HUES48 (cell line): ENCODE measurements around the gene POU6F2.

ENCODE experiments used
- H3K27ac ChIP-seq: one replicate; pipeline ENCODE4 v1.7.0; 2013; ENCODE audit warnings: low read depth, low read length, inconsistent platforms
- H3K27me3 ChIP-seq: 2 replicates; pipeline ENCODE4 v1.6.1; 2013; ENCODE audit warnings: mild to moderate bottlenecking, low read length; ENCODE audit not compliant: control insufficient read depth, insufficient read depth
- H3K36me3 ChIP-seq: 2 replicates; pipeline ENCODE4 v1.6.1; 2013; ENCODE audit warnings: low read length; ENCODE audit not compliant: control insufficient read depth, insufficient read depth
- H3K4me1 ChIP-seq: 2 replicates; pipeline ENCODE4 v1.6.1; 2013; ENCODE audit warnings: mild to moderate bottlenecking, low read length; ENCODE audit not compliant: control insufficient read depth, insufficient read depth
- H3K4me3 ChIP-seq: 2 replicates; pipeline ENCODE4 v1.5.1; 2013; ENCODE audit warnings: mild to moderate bottlenecking, low read depth, low read length
- H3K9ac ChIP-seq: 2 replicates; pipeline ENCODE4 v1.6.1; 2013; ENCODE audit warnings: mild to moderate bottlenecking, low read depth, low read length, moderate library complexity
- H3K9me3 ChIP-seq: 2 replicates; pipeline ENCODE4 v1.6.1; 2013; ENCODE audit warnings: low read length; ENCODE audit not compliant: control insufficient read depth, insufficient read depth

The POU6F2 gene

GRCh38 chr7:39088730-39089593 lies 111.3 kb downstream of the POU6F2 start:
- H3K4me3 ChIP-seq: no peak overlapping the region
- H3K36me3 ChIP-seq: no peaks in the 10 kb centered on the region
- H3K9me3 ChIP-seq: no peaks in the 10 kb centered on the region
- H3K27me3 ChIP-seq: no peaks in the 10 kb centered on the region
- no peak overlapping the region for H3K27ac ChIP-seq
- H3K4me1 ChIP-seq: peaks cover 30% of the 10 kb centered on the region
- H3K9ac ChIP-seq: no peak overlapping the region

- no peak overlapping the region for H3K9ac ChIP-seq
- H3K4me1 ChIP-seq: peaks cover 15% of the 10 kb centered on the region
- no peaks in the 10 kb centered on the region for H3K9me3 ChIP-seq
These were observed 113.4 kb downstream of the POU6F2 start for GRCh38 chr7:39091145-39091544.

GRCh38 chr7:39091774-39092173 lies 114.1 kb downstream of the POU6F2 start:
- Histone ChIP-seq H3K27me3 (no peaks in the 10 kb centered on the region), H3K27ac (no peak overlapping the region), H3K9ac (no peak overlapping the region), H3K4me1 (peaks cover 15% of the 10 kb centered on the region), H3K9me3 (no peaks in the 10 kb centered on the region), H3K36me3 (no peaks in the 10 kb centered on the region), H3K4me3 (no peak overlapping the region)

More at GRCh38 chr7:39091145-39091544, 113.4 kb downstream of the POU6F2 start:
- Histone ChIP-seq H3K27ac (no peak overlapping the region), H3K36me3 (no peaks in the 10 kb centered on the region), H3K4me3 (no peak overlapping the region), H3K27me3 (no peaks in the 10 kb centered on the region)

- H3K9ac ChIP-seq: no peak overlapping the region
- no peaks in the 10 kb centered on the region for H3K9me3 ChIP-seq
- H3K27ac ChIP-seq: no peak overlapping the region
- no peaks in the 10 kb centered on the region for H3K4me1 ChIP-seq
- no peaks in the 10 kb centered on the region for H3K27me3 ChIP-seq
- H3K36me3 ChIP-seq: no peaks in the 10 kb centered on the region
- no peak overlapping the region for H3K4me3 ChIP-seq
These were observed 117.0 kb downstream of the POU6F2 start for GRCh38 chr7:39094731-39095130.

GRCh38 chr7:39095875-39096619 lies 118.3 kb downstream of the POU6F2 start:
- H3K4me3 ChIP-seq: no peak overlapping the region
- H3K27me3 ChIP-seq: no peaks in the 10 kb centered on the region
- no peaks in the 10 kb centered on the region for H3K36me3 ChIP-seq
- no peaks in the 10 kb centered on the region for H3K4me1 ChIP-seq
- no peak overlapping the region for H3K9ac ChIP-seq
- no peak overlapping the region for H3K27ac ChIP-seq
- no peaks in the 10 kb centered on the region for H3K9me3 ChIP-seq

- H3K4me1 ChIP-seq: no peaks in the 10 kb centered on the region
- no peaks in the 10 kb centered on the region for H3K27me3 ChIP-seq
- no peak overlapping the region for H3K27ac ChIP-seq
- no peaks in the 10 kb centered on the region for H3K9me3 ChIP-seq
- H3K4me3 ChIP-seq: no peak overlapping the region
- no peak overlapping the region for H3K9ac ChIP-seq
- H3K36me3 ChIP-seq: no peaks in the 10 kb centered on the region
These were observed 120.8 kb downstream of the POU6F2 start for GRCh38 chr7:39098506-39098905.

GRCh38 chr7:39099146-39099545 lies 121.4 kb downstream of the POU6F2 start:
- Histone ChIP-seq H3K9ac (no peak overlapping the region), H3K4me1 (no peaks in the 10 kb centered on the region), H3K27me3 (no peaks in the 10 kb centered on the region), H3K9me3 (no peaks in the 10 kb centered on the region), H3K36me3 (no peaks in the 10 kb centered on the region), H3K4me3 (no peak overlapping the region), H3K27ac (no peak overlapping the region)

GRCh38 chr7:39100270-39100669 lies 122.6 kb downstream of the POU6F2 start:
- Histone ChIP-seq H3K9ac (no peak overlapping the region), H3K4me1 (no peaks in the 10 kb centered on the region), H3K36me3 (no peaks in the 10 kb centered on the region), H3K27ac (no peak overlapping the region), H3K4me3 (no peak overlapping the region), H3K9me3 (no peaks in the 10 kb centered on the region), H3K27me3 (no peaks in the 10 kb centered on the region)

GRCh38 chr7:39102234-39102633 lies 124.5 kb downstream of the POU6F2 start:
- H3K27ac ChIP-seq: no peak overlapping the region
- H3K4me3 ChIP-seq: no peak overlapping the region
- no peaks in the 10 kb centered on the region for H3K27me3 ChIP-seq
- H3K9me3 ChIP-seq: no peaks in the 10 kb centered on the region
- H3K36me3 ChIP-seq: no peaks in the 10 kb centered on the region
- H3K4me1 ChIP-seq: no peaks in the 10 kb centered on the region
- no peak overlapping the region for H3K9ac ChIP-seq

GRCh38 chr7:39105720-39106119 lies 128.0 kb downstream of the POU6F2 start:
- Histone ChIP-seq H3K4me3 (no peak overlapping the region), H3K4me1 (no peaks in the 10 kb centered on the region), H3K36me3 (no peaks in the 10 kb centered on the region), H3K27me3 (no peaks in the 10 kb centered on the region), H3K9me3 (no peaks in the 10 kb centered on the region), H3K9ac (no peak overlapping the region), H3K27ac (no peak overlapping the region)

GRCh38 chr7:39125846-39126245 lies 148.1 kb downstream of the POU6F2 start:
- Histone ChIP-seq H3K9ac (no peak overlapping the region), H3K4me1 (no peaks in the 10 kb centered on the region; the same call in 1 of the 2 replicates), H3K9me3 (no peaks in the 10 kb centered on the region), H3K36me3 (no peaks in the 10 kb centered on the region), H3K4me3 (no peak overlapping the region), H3K27me3 (no peaks in the 10 kb centered on the region), H3K27ac (no peak overlapping the region)
